ENCODE data around the gene DIP2C.

Gene DIP2C

GRCh38 chr10:563827-564226, 125.6 kb downstream of the DIP2C start:
- Mint-ChIP-seq H3K4me1 (ENCODE audit: low read depth) (no peaks in the 10 kb centered on the region), H3K9me3 (peaks cover 11% of the 10 kb centered on the region), H3K36me3 (ENCODE audit: low read depth) (no peaks in the 10 kb centered on the region), H3K27me3 (peaks cover 3% of the 10 kb centered on the region), H3K27ac (no peak overlapping the region), H3K4me3 (no peak overlapping the region)
- DNase-seq: no peak

- Mint-ChIP-seq H3K27ac (no peak overlapping the region), H3K27me3 (peaks cover 3% of the 10 kb centered on the region), H3K9me3 (peaks cover 8% of the 10 kb centered on the region), H3K4me3 (no peak overlapping the region), H3K36me3 (ENCODE audit: low read depth) (no peaks in the 10 kb centered on the region), H3K4me1 (ENCODE audit: low read depth) (peaks cover 3% of the 10 kb centered on the region)
- no peak for DNase-seq
Measured at GRCh38 chr10:562142-562541, 127.3 kb downstream of the DIP2C start.

- no peak overlapping the region for H3K27ac Mint-ChIP-seq
- no peaks in the 10 kb centered on the region for H3K36me3 Mint-ChIP-seq (ENCODE audit: low read depth)
- H3K27me3 Mint-ChIP-seq: peaks cover 3% of the 10 kb centered on the region
- peaks cover 8% of the 10 kb centered on the region for H3K9me3 Mint-ChIP-seq
- no peak overlapping the region for H3K4me3 Mint-ChIP-seq
- peaks cover 7% of the 10 kb centered on the region for H3K4me1 Mint-ChIP-seq (ENCODE audit: low read depth)
- DNase-seq: no peak
Measured at GRCh38 chr10:561721-562120, 127.7 kb downstream of the DIP2C start.

GRCh38 chr10:560314-560992, 129.0 kb downstream of the DIP2C start:
- Mint-ChIP-seq H3K36me3 (ENCODE audit: low read depth) (no peaks in the 10 kb centered on the region), H3K27ac (no peak overlapping the region), H3K4me3 (no peak overlapping the region), H3K9me3 (peaks cover 8% of the 10 kb centered on the region), H3K4me1 (ENCODE audit: low read depth) (peaks cover 12% of the 10 kb centered on the region), H3K27me3 (peaks cover 6% of the 10 kb centered on the region)
- no peak for DNase-seq

- Mint-ChIP-seq H3K36me3 (ENCODE audit: low read depth) (no peaks in the 10 kb centered on the region), H3K9me3 (peaks cover 8% of the 10 kb centered on the region), H3K27ac (no peak overlapping the region), H3K4me3 (no peak overlapping the region), H3K27me3 (peaks cover 4% of the 10 kb centered on the region), H3K4me1 (ENCODE audit: low read depth) (peaks cover 12% of the 10 kb centered on the region)
- no peak for DNase-seq
Measured at GRCh38 chr10:559767-560047, 129.8 kb downstream of the DIP2C start.

GRCh38 chr10:558891-559766, 130.3 kb downstream of the DIP2C start:
- Mint-ChIP-seq H3K27ac (no peak overlapping the region), H3K36me3 (ENCODE audit: low read depth) (no peaks in the 10 kb centered on the region), H3K4me3 (no peak overlapping the region), H3K4me1 (ENCODE audit: low read depth) (peaks cover 12% of the 10 kb centered on the region), H3K9me3 (peaks cover 6% of the 10 kb centered on the region), H3K27me3 (peaks cover 4% of the 10 kb centered on the region)
- DNase-seq: no peak

GRCh38 chr10:558364-558763, 131.1 kb downstream of the DIP2C start:
- H3K27ac Mint-ChIP-seq: no peak overlapping the region
- H3K4me3 Mint-ChIP-seq: no peak overlapping the region
- H3K4me1 Mint-ChIP-seq (ENCODE audit: low read depth): peaks cover 12% of the 10 kb centered on the region
- no peaks in the 10 kb centered on the region for H3K9me3 Mint-ChIP-seq
- peaks cover 4% of the 10 kb centered on the region for H3K27me3 Mint-ChIP-seq
- DNase-seq: no peak
- H3K36me3 Mint-ChIP-seq (ENCODE audit: low read depth): no peaks in the 10 kb centered on the region

- peak; percentile 34 for DNase-seq
- no peak overlapping the region for H3K4me3 Mint-ChIP-seq
- no peaks in the 10 kb centered on the region for H3K9me3 Mint-ChIP-seq
- peaks cover 12% of the 10 kb centered on the region for H3K4me1 Mint-ChIP-seq (ENCODE audit: low read depth)
- H3K36me3 Mint-ChIP-seq (ENCODE audit: low read depth): no peaks in the 10 kb centered on the region
- H3K27me3 Mint-ChIP-seq: peaks cover 4% of the 10 kb centered on the region
- H3K27ac Mint-ChIP-seq: no peak overlapping the region
Measured at GRCh38 chr10:557792-558328, 131.6 kb downstream of the DIP2C start.

GRCh38 chr10:556971-557637, 132.4 kb downstream of the DIP2C start:
- Mint-ChIP-seq H3K36me3 (ENCODE audit: low read depth) (no peaks in the 10 kb centered on the region), H3K27ac (no peak overlapping the region), H3K27me3 (peaks cover 4% of the 10 kb centered on the region), H3K4me3 (no peak overlapping the region), H3K9me3 (no peaks in the 10 kb centered on the region), H3K4me1 (ENCODE audit: low read depth) (peaks cover 12% of the 10 kb centered on the region)
- no peak for DNase-seq

- H3K27ac Mint-ChIP-seq: no peak overlapping the region
- DNase-seq: no peak
- peaks cover 12% of the 10 kb centered on the region for H3K4me1 Mint-ChIP-seq (ENCODE audit: low read depth)
- H3K36me3 Mint-ChIP-seq (ENCODE audit: low read depth): no peaks in the 10 kb centered on the region
- H3K27me3 Mint-ChIP-seq: peaks cover 4% of the 10 kb centered on the region
- no peak overlapping the region for H3K4me3 Mint-ChIP-seq
- H3K9me3 Mint-ChIP-seq: no peaks in the 10 kb centered on the region
Measured at GRCh38 chr10:555682-556350, 133.7 kb downstream of the DIP2C start.

- Mint-ChIP-seq H3K9me3 (no peaks in the 10 kb centered on the region), H3K27ac (no peak overlapping the region), H3K27me3 (peaks cover 8% of the 10 kb centered on the region), H3K4me3 (no peak overlapping the region), H3K4me1 (ENCODE audit: low read depth) (peaks cover 12% of the 10 kb centered on the region), H3K36me3 (ENCODE audit: low read depth) (no peaks in the 10 kb centered on the region)
- DNase-seq: no peak
Measured at GRCh38 chr10:555281-555680, 134.2 kb downstream of the DIP2C start.

GRCh38 chr10:554182-554848, 135.2 kb downstream of the DIP2C start:
- peaks cover 12% of the 10 kb centered on the region for H3K4me1 Mint-ChIP-seq (ENCODE audit: low read depth)
- no peak overlapping the region for H3K27ac Mint-ChIP-seq
- no peak for DNase-seq

GRCh38 chr10:553233-553632, 136.2 kb downstream of the DIP2C start:
- H3K27me3 Mint-ChIP-seq: peaks cover 15% of the 10 kb centered on the region
- peaks cover 12% of the 10 kb centered on the region for H3K4me1 Mint-ChIP-seq (ENCODE audit: low read depth)
- H3K36me3 Mint-ChIP-seq (ENCODE audit: low read depth): no peaks in the 10 kb centered on the region
- DNase-seq: no peak
- H3K4me3 Mint-ChIP-seq: no peak overlapping the region
- H3K9me3 Mint-ChIP-seq: no peaks in the 10 kb centered on the region
- H3K27ac Mint-ChIP-seq: no peak overlapping the region

More at GRCh38 chr10:554182-554848, 135.2 kb downstream of the DIP2C start:
- Mint-ChIP-seq H3K4me3 (no peak overlapping the region), H3K27me3 (peaks cover 8% of the 10 kb centered on the region), H3K36me3 (ENCODE audit: low read depth) (no peaks in the 10 kb centered on the region), H3K9me3 (no peaks in the 10 kb centered on the region)

GRCh38 chr10:552679-553078, 136.8 kb downstream of the DIP2C start:
- no peak for DNase-seq
- Mint-ChIP-seq H3K4me1 (ENCODE audit: low read depth) (peaks cover 12% of the 10 kb centered on the region), H3K9me3 (no peaks in the 10 kb centered on the region), H3K4me3 (no peak overlapping the region), H3K27me3 (peaks cover 17% of the 10 kb centered on the region), H3K36me3 (ENCODE audit: low read depth) (no peaks in the 10 kb centered on the region), H3K27ac (no peak overlapping the region)

Measured in activated T-cell treated with anti-CD3 and anti-CD28 coated beads, Interleukin-2, amount 50 U/mL, for 24 hours (primary cell).